Head of caudate nucleus (tissue), 42 donors: ENCODE data around the gene IPO7.
"Not testable (repeated sequence)": the region's sequence is repeated elsewhere in the genome, so short reads cannot be mapped to it uniquely, and the experiment has no call there.

Experiments
- DNase-seq, 42 donors: peaks; one replicate each; pipeline versions ENCODE4 v3.0.0 to v3.0.0-alpha.2; 2020 to 2021; ENCODE audit warnings: mixed read lengths in 7 of 42
- intact Hi-C: fragments of 100-400 bp; cut with DNase I; formaldehyde crosslinking; loops from one replicate; pipeline ENCODE4 v1.15.0; 2022

Gene IPO7

GRCh38 chr11:9384535-9385326 is at the start of gene IPO7:
IPO7 (plus strand) TSS chr11:9384652; CDS start chr11:9384764, 112 bp downstream.
- DNase-seq: peak; percentile 87 to 98 (median 95)
- intact Hi-C loops: loop anchor here (2.0 kb wide), 1 partner anchor 70 kb away; the partner anchor contains the start of gene TMEM41B

- intact Hi-C loops: no loop called here
- no peak for DNase-seq
Measured at GRCh38 chr11:9341638-9342178, 42.7 kb upstream of the IPO7 start.

- no peak for DNase-seq
- intact Hi-C loops: no loop called here
Measured at GRCh38 chr11:9344061-9344680, 40.3 kb upstream of the IPO7 start.

GRCh38 chr11:9347100-9347499 is 37.4 kb upstream of the IPO7 start:
- DNase-seq: no peak
- intact Hi-C loops: no loop called here

- intact Hi-C loops, DNase-seq: not testable (repeated sequence)
Measured at GRCh38 chr11:9347779-9348178, 36.7 kb upstream of the IPO7 start.

- no peak for DNase-seq
- intact Hi-C loops: no loop called here
Measured at GRCh38 chr11:9351321-9351881, 33.1 kb upstream of the IPO7 start.

GRCh38 chr11:9357041-9357440 is 27.4 kb upstream of the IPO7 start:
- intact Hi-C loops: no loop called here
- DNase-seq: no peak

GRCh38 chr11:9360862-9361622 is 23.4 kb upstream of the IPO7 start:
- intact Hi-C loops: loop anchor here (5.0 to 10.0 kb wide), 2 partner anchors 44 to 96 kb away; partner anchors contain the start of gene DENND5A
- not testable (repeated sequence) for DNase-seq

GRCh38 chr11:9362393-9362863 is 22.0 kb upstream of the IPO7 start:
- intact Hi-C loops: loop anchor here (5.0 to 10.0 kb wide), 2 partner anchors 45 to 98 kb away; partner anchors contain the start of gene DENND5A
- DNase-seq: no peak

GRCh38 chr11:9363954-9364912 is 20.2 kb upstream of the IPO7 start:
- peak; percentile 75 to 97 (median 89) for DNase-seq
- intact Hi-C loops: loop anchor here (5.0 to 10.0 kb wide), 2 partner anchors 47 to 99 kb away; partner anchors contain the start of gene DENND5A

GRCh38 chr11:9367551-9367950 is 16.9 kb upstream of the IPO7 start:
- intact Hi-C loops: loop anchor here (10.0 kb wide), 1 partner anchor 103 kb away; the partner anchor contains the start of gene DENND5A

GRCh38 chr11:9377036-9377435 is 7.4 kb upstream of the IPO7 start:
- no peak for DNase-seq
- intact Hi-C loops: no loop called here

More at GRCh38 chr11:9367551-9367950, 16.9 kb upstream of the IPO7 start:
- DNase-seq: no peak

GRCh38 chr11:9379041-9379440 is 5.4 kb upstream of the IPO7 start:
- DNase-seq: no peak
- intact Hi-C loops: no loop called here

GRCh38 chr11:9380773-9381172 is 3.7 kb upstream of the IPO7 start:
- peak in 1 of 42 donors; percentile 38 for DNase-seq

GRCh38 chr11:9385327-9385899 is 961 bp downstream of the IPO7 start:
- peak in 12 of 42 donors; percentile 16 to 68 (median 26) for DNase-seq

More at GRCh38 chr11:9380773-9381172, 3.7 kb upstream of the IPO7 start:
- intact Hi-C loops: no loop called here

GRCh38 chr11:9386086-9386485 is 1.6 kb downstream of the IPO7 start:
- no peak for DNase-seq
- intact Hi-C loops: no loop called here

More at GRCh38 chr11:9385327-9385899, 961 bp downstream of the IPO7 start:
- intact Hi-C loops: loop anchor here (2.0 kb wide), 1 partner anchor 71 kb away; the partner anchor contains the start of gene TMEM41B

- no peak for DNase-seq
- intact Hi-C loops: no loop called here
Measured at GRCh38 chr11:9386901-9387300, 2.4 kb downstream of the IPO7 start.
